Measurements from ENCODE around the gene PTPRM.

The PTPRM gene

DNA sequence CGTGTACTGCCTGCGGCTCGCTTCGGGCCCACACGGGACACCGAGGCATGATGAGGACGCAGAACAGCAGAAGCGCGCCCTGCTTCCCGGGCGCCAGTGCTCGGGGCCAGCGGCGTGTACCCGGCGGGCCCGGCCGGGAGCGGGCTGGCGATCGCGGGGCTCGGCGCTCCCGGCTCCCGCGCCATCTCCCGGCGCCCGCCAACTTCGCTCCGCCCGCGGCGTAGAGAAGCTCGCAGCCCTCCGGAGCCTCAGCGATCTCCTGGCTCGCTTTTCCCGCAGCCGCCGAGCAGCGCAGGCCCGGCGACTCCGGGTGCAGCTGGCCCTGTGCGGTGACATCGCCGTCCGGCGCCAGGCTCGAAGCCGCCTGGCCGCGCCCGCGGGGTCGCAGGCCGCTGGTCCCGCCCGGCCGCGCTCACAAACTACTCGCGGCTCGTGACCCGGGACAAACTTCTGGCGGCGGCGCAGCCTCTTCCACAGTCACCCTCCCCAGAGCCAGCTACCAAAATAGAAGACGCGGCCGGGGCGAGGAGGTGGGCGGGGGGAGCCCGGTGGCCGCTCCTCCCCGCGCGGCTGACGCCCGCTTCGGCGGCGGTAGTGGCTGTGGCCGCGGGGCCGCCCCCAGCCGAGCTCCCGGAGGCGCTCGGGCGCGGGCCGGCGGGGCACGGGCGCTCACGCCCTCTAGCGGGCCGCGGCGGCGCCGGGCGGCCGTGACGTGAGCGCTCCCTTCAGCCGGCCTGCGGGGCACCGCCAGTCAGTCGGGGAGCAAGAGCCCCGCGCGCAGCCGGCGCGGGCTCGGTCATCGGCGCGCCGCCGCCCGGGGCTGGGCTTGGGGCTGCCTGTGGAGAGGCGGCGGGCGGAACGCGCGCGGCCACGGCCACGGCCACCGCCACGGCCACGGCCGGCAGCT, at the start of gene PTPRM:
PTPRM (plus strand) TSS at position 750 of the 907 bp plus-strand sequence. CDS start 503 bp downstream, outside the sequence.
- peak; percentile 37 for DNase-seq

DNA sequence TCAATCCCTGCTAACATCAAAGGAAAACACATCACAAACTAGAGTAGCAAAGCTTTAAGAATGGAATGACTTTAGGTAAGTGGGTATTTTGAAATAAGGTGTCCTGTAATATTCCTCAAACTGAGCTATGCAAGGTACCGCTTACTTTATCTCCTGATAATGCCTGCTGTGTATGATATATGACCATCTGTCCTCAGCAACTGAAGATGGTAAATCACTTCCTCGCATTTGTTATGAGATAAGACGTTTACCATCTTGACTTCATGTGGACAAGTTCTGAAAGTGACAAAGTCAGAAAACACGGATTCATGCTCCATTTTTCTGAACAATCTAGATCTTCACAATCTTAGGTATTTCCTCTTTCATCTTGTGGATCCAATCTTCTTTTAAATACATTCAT, 49.3 kb upstream of the PTPRM start:
- no peak for DNase-seq

DNA sequence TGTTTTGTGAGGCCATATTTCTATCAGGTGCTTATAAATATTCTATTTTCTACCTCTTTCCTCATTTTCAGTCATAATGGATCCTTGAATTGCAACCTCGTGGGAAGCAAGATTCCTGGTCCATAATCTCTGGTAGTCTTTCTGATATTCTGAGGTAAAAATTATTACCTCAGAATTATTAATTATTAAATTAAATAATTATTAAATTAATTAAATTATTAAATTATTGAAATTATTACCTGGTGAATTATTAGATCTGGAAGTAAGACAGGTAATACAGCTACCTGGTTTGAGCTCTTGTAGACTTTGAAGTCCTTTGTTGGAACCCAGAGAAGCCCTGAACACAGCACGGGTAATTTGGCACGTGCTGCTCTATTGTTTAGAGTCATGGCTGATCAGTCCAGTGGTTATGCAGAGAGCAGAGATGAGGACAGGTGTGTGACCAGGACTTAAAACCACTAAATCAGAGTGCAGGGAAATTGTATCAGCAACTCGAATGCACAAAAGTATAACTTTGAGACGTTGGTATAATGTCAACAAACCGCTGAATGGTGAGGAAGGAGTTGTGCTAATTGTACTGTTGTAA, 46.8 kb upstream of the PTPRM start:
- DNase-seq = no peak

GRCh38 chr18:7521226-7521856, 45.8 kb upstream of the PTPRM start:
- no peak for DNase-seq

DNA sequence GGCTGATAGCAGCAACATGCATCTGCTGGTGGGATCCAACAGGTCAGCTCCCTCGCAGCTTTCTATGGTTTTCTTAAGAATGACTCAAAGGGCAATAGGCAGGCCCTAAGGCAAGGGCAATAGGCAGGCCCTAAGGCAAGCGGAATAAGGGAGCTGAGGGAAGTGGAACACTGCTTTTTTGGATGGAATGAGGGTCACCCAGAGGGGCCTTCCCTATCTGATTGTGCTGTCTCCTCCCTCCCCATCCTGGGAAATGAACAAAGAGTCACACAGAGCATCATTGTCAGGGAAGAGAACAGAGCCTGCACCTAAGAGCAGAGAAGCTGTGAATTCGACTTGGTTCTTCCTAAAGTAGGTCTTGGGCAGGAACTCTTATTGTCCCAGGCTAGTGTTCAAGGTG, 43.3 kb upstream of the PTPRM start:
- DNase-seq = no peak

DNA sequence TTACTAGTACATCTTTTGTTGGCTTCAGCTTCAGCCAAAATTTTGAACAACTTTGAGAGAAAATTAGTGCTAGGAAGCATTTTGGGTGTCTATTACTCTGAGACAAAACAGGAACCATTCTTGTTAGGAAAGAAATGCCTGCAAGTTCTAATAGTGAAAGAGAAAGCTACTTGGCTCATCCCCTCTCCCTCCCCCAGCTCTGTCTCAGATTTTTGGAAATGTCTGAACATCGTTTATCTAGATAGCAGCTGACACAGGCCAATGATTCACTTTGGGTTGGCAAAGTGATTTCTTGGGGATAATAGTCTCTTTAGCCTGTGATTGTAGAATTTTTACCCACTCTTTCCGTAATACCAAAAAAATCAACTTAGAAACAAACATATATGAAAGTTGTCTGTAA, 42.3 kb upstream of the PTPRM start:
- no peak for DNase-seq

DNA sequence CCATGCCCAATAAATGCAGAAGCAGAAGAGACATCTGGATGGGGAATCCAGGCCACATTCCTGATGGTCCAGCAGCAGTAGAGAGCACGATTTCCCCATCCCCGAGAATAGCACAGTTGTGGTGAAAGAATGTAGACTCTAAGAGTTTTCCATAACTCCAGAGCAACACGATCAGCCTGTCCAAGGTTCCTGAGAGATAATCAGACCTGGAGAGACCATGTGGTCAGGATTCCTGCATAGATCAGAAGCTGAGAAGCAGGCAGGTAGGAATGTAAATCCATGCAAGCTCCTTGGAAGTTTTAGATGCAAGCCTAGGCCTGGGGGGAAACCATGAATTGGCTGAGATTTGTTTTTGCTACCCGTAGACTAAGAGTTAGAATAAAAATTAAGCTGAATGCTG, 34.2 kb upstream of the PTPRM start:
- no peak for DNase-seq

DNA sequence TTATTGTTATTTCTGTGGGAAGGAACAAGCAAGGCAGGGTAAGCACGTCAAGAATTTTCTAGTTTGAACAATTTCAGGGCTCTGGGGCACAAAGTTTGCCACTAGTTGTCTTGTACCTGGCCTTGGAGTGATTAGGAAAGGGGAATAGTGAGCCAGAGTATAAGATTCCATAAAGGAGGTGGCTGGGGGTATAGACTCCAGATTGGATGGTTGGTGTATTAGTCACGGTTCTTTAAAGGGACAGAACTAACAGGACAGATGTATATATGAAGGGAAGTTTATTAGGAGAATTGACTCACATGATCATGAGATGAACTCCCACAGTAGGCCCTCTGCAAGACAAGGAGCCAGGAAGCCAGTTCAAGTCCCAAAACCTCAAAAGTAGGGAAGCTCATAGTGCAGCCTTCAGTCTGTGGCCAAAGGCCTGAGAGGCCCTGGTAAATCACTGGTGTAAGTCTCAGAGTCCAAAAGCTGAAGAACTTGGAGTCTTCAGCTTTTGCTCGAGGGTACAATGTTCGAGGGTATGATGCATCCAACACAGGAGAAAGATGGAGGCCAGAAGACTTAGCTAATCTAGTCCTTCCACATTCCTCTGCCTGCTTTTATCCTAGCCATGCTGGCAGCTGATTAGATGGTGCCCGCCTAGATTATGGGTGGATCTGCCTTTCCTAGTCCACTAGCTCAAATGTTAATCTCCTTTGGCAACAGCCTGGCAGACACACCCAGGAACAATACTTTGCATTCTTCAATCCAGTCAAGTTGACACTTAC, 31.5 kb upstream of the PTPRM start:
- DNase-seq = no peak

DNA sequence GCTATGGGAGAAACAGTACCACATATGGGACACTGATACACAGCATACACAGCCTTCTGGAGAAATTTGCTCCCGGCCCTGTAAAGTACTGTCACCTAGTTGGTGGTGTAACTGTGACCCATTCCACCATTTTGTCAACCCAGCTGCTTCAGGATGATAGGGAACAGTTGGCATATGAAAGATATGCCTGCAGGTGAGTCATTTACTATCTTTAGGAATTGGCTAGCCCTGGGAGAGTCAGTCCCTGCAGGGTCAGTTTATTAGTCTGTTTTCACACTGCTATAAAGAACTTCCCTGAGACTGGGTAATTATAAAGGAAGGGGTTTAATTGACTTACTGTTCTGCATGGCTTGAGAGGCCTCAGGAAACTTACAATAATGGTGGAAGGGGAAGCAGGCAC, 30.0 kb upstream of the PTPRM start:
- DNase-seq = no peak

- DNase-seq = no peak
Observed at GRCh38 chr18:7541835-7542234, 25.3 kb upstream of the PTPRM start.

DNA sequence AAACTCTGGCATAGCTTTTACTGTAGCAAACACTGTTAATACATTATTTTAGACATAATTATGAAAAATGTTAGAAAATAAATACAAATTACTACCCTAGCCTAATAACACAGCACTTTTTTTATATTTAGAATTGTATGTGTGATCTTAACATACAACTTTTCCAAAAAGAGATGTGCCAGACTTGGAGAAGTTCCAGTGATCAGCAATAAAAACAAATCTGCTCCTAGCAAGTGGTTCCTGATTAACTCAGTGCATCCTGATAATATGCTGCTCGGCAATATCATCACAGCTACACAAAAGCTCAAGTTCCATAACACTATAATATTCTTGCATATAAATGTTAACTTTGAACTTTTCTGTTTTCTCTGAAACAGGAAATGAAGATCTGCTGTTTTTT, 22.4 kb upstream of the PTPRM start:
- DNase-seq = no peak

DNA sequence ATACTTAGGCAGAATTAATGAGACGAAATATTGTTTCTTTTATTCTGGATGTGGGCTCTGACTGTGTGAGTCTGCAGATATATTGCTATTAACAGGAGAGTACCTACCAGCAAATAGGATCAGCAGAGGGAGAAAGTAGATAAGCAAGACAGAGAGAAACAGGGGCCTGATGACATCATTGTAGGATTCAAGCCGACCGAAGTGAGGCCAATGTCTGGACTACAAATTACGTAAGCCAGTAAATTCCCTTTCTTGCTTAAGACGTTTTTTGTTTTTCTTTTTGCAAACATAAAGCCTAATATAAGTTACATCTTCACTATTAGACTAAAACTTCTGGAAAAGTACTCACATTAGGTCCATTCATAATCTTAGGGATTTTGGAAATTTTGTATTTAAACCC, 21.4 kb upstream of the PTPRM start:
- DNase-seq = no peak

- no peak for DNase-seq
Observed at GRCh38 chr18:7548221-7548620, 18.9 kb upstream of the PTPRM start.

DNA sequence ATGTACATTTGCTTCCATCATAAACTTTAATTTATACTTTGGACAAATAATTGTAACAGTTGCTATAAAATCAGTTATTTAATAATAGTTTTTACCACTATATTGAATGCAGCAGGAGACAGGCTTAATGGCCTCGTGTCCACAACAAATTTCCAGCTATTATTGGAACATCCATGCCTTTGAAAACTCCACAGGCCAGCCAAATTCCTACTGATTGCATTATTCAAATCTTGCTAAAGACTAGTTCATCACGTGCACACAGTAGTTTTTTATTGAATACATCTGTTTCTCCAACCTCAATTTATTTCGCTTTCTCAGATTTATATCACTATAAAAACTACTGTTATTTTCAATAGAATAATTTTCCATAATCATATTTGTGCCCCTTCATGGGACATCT, 18.4 kb upstream of the PTPRM start:
- no peak for DNase-seq

DNA sequence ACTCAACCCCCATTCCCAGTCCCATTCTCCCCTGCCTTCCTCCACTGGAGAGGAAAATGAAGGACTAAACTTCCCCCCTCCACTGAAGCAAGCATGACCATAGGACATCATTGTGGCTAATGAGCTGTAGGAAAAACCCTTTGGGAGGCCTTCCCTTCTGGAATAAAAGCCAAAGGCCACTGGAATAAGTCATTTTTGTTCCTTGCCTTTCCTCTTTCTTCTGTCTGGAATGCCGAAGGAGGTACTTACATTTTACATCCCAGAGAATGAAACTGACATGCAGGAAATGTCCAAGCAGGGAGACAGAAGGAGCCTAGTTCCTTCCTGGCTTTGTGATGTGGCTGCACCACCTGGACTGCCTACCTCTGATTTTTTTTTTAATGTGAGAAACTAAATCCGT, 9.1 kb upstream of the PTPRM start:
- no peak for DNase-seq

DNA sequence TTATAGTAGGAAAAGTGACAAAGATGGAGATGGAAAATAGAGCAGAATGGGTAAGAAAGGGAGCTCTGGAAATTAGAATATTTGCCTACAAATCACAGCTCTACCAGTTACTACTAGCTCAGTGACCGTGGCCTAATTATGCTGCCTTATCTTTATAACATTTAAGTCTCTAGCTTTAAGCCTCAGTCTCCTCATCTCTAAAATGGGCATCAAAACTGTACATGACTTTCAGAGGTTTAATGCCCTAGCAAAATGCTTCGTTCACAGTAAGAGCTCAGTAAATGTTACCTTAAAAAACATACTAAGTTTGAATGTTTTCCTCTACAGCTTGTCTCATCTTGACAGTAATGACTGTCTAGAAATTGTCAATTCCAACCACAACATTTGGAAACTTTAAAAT, 8.3 kb upstream of the PTPRM start:
- DNase-seq = no peak

DNA sequence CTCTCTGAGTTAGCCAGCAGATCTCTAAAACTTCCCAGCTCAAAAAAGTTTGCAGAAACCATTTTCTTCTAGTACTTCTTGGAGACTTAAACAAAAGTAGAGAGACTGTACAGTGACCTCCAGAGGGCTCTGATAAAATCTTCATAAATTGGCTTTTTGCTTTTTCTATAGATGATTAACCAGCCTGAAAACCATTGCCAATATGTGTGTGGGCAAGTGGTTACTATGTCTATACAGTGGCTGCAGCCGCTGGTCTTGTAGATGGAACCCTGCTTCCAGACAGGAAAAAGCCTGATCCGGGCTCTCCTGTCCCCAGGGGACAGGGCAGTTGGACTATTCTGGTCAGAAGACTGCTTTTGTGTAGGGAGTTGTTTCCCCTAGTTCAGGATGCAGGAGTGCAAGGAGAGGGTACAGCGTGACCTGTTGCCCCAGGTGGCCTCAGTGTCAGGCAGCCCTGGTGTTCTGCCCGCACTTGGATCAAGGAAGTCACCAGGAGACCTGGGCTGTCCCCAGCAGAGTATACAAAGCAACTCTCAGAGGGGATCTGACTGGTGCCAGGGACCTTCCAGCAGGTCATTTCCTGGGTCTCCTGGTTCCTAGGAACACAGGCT, 7.3 kb upstream of the PTPRM start:
- no peak for DNase-seq

DNA sequence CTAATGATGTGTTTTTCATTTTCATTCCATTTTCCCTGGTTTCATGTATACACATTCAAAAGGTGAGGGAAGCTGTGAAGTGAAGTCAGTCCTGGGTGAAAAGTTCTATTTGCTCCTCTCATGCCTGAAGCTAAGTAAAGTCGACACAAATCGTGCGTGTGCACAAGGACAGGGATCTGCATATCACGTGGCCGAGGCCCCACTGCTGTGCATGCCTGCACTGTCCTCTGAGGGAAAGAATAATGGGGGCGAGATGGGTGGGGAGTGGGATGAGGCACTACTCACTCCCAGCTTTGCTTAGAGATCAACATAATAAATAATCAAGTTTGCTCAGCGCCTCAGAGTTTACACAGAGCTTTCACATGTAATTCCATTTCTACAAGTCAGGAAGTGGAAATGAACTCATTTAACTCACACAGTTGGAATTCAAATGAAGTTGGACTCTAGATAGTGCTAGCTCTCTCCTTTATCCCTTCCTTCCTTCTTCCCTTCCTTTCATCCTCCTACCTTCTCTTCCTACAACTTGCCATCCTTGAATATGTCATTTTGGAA, 5.1 kb upstream of the PTPRM start:
- DNase-seq = no peak

GRCh38 chr18:7562491-7562890, 4.6 kb upstream of the PTPRM start:
- no peak for DNase-seq

DNA sequence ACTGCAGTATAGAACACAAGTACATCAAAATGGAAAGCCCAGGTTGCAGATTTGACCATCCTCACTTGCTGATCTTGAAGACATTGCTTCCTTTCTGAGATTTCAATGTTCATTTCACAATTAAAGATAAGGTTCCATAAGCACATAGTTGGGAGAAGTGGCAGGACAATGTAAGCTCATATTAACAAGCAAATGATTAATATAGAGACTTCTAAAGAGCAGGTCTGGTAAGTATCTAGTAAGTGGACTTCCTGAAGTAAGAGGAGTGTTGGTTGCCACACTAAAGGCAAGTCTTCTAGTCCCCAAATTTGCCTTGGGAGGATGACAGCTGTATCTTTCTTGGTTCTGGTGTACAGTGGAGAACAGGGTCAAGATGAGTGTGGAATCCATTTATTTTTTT, 1.4 kb upstream of the PTPRM start:
- no peak for DNase-seq

GRCh38 chr18:7566244-7566566, 911 bp upstream of the PTPRM start:
- no peak for DNase-seq

Measured in activated naive CD4-positive, alpha-beta T cell treated with anti-CD3 and anti-CD28 coated beads, Interleukin-2, amount 50 U/mL, for 16 hours (primary cell).